ENCODE data around the gene RAB36.
"Not testable (repeated sequence)": the region's sequence is repeated elsewhere in the genome, so short reads cannot be mapped to it uniquely, and the experiment has no call there.

RAB36 gene

GRCh38 chr22:23122216-23122957 is 22.9 kb upstream of the RAB36 start:
- DNase-seq: no peak

DNA sequence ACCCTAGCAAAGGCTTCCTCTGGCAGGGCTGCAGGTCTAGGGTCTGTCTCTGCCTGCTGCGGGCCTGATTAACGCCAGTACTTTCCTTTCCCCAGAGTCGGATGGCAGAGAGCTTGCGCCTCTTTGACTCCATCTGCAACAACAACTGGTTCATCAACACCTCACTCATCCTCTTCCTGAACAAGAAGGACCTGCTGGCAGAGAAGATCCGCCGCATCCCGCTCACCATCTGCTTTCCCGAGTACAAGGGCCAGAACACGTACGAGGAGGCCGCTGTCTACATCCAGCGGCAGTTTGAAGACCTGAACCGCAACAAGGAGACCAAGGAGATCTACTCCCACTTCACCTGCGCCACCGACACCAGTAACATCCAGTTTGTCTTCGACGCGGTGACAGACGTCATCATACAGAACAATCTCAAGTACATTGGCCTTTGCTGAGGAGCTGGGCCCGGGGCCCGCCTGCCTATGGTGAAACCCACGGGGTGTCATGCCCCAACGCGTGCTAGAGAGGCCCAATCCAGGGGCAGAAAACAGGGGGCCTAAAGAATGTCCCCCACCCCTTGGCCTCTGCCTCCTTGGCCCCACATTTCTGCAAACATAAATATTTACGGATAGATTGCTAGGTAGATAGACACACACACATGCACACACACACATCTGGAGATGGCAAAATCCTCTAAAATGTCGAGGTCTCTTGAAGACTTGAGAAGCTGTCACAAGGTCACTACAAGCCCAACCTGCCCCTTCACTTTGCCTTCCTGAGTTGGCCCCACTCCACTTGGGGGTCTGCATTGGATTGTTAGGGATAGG is 22.1 kb upstream of the RAB36 start:
- no peak for DNase-seq

DNA sequence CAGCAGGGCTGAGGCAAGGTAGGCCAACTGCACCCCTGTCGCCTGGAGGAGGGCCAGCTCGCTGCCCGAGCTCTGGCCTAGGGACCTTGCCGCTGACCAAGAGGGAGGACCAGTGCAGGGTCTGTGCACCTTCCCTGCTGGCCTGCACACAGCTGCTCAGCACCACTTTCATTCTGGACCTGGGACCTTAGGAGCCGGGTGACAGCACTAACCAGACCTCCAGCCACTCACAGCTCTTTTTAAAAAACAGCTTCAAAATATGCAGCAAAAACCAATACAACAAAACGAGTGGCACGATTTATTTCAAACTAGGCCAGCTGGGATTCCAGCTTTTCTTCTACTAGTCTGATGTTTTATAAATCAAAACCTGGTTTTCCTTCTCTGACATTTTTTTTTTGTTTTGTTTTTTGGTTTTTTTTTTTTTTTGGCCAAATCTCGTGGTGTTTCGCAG is 21.4 kb upstream of the RAB36 start:
- DNase-seq: no peak

DNA sequence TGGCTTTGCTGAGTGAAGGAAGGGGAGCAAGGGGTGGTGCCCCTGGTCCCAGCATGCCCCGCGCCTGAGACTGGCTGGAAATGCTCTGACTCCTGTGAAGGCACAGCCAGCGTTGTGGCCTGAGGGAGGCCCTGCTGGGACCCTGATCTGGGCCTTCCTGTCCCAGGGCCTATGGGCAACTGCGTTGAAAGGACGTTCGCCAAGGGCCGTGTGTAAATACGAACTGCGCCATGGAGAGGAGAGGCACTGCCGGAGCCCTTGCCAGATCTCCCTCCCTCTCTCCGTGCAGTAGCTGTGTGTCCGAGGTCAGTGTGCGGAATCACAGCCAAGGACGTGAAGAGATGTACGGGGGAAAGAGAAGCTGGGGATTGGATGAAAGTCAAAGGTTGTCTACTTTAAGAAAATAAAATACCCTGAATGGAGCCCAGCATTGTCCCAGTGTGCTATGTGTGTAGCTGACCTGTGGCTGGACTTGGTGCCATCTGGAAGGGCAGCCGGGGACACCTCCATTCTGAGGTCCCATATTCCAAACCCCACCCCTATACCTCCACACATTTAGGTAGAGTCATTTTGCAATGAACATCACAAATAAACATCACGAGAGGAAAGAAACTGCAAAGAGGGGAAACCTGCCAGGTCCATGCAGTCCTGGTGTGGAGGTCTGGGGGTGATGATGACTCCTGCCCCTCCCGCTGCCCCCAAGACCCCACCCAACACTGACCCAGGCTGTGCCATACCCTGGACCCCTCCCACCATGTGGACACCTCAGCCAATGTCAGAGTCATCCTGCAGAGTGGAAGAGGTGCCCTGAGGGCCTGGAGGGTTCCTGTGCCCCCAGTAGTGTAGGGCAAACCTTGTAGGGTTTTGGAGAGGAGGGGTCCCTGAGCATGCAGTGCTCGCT is 20.4 kb upstream of the RAB36 start:
- DNase-seq: no peak

- no peak for DNase-seq
Observed at GRCh38 chr22:23125512-23126103, 19.7 kb upstream of the RAB36 start.

- no peak for DNase-seq
Observed at GRCh38 chr22:23126165-23127054, 18.9 kb upstream of the RAB36 start.

- DNase-seq: no peak
Observed at GRCh38 chr22:23127055-23127756, 18.1 kb upstream of the RAB36 start.

- no peak for DNase-seq
Observed at GRCh38 chr22:23127788-23128187, 17.5 kb upstream of the RAB36 start.

GRCh38 chr22:23128269-23129108 is 16.8 kb upstream of the RAB36 start:
- DNase-seq: peak; percentile 79

GRCh38 chr22:23129149-23129548 is 16.1 kb upstream of the RAB36 start:
- DNase-seq: no peak

- DNase-seq: no peak
Observed at GRCh38 chr22:23130697-23131096, 14.6 kb upstream of the RAB36 start.

DNA sequence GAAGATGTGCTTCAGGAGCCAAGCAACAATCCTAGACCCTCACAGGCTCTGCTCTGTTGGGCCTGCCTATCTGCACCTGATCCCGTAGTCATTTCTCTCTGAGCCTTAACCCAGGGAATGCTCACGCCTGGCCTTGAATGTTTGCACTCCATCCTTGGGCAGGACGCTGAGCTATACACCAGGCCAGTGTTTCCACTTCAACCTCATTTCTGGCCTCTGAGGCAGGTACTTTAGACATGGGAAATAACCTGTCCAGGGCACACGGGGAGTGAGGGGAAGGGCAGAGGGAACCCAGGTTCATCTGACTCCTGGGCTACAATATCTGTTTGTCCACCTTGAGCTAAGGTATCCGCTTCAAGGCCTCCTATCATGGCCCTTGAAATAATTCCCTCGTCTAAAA is 13.3 kb upstream of the RAB36 start:
- no peak for DNase-seq

- DNase-seq: no peak
Observed at GRCh38 chr22:23132376-23133091, 12.7 kb upstream of the RAB36 start.

DNA sequence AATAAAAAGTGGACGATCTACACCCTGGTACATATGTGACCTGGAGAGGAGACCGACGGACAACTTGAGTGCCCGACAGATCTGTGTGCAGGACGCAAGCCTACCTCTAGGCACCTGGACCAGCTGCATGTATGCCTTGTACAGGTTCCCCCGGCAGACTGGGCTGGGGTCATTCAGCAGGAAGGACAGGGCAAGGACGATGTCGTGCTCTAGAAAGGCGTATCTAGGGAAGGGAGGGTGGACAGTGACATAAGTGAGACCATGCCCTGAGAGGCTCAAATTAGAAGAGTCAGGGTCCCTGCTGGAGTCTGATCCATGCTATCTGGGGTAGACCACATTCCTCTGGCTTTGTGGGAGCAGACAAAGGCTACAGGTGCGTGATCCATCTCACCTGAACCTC is 11.4 kb upstream of the RAB36 start:
- no peak for DNase-seq

GRCh38 chr22:23136991-23137390 is 8.3 kb upstream of the RAB36 start:
- not testable (repeated sequence) for DNase-seq

- no peak for DNase-seq
Observed at GRCh38 chr22:23137468-23137867, 7.8 kb upstream of the RAB36 start.

DNA sequence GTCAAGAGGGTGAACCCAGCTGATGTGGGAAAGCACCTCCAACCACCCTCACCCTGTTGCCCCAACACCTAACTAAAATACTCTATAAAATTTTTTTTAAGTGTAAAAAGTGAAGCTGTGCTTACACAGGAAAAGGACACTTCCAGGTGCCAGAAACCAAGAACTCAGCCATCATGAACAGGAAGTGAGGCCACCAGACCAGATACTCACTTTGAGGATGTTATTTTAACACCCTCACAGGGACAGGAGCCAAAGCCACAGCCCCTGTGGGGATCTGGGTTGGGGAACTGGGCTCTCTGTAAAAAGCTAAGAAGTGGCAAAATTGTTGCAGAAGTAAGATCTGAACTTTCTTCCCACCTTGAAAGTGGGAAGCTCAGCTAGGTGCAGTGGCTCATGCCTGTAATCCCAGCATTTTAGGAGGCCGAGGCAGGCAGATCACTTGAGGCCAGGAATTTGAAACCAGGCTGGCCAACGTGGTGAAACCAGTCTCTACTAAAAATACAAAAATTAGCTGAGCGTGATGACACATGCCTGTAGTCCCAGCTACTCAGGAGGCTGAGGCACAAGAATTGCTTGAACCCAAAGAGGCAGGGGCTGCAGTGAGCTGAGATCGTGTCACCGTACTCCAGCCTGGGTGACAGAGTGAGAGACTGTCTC is 7.2 kb upstream of the RAB36 start:
- DNase-seq: no peak

- no peak for DNase-seq
Observed at GRCh38 chr22:23138584-23139435, 6.5 kb upstream of the RAB36 start.
